ENCODE data around the gene STRADA.

DNA sequence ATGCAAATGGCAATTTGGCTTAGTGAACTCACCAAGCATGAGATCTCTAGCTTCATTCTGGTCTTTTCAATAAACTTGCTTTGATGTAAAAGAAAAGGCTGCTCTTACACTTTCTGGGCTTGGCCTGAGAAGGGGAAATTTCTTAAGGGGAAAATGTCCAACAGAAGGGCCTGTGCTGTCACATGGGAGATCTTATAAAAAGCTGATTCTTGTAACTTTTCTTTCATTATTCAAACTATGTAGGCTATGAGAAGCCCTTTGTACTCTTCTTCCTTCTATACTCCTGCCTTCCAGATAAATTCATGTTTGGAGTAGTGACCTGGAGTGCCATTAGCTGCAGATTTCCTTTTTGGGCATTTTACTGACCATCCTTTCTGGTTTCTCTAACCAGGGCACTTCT is 58.6 kb downstream of the STRADA start:
- TF ChIP-seq, protein P1, sequence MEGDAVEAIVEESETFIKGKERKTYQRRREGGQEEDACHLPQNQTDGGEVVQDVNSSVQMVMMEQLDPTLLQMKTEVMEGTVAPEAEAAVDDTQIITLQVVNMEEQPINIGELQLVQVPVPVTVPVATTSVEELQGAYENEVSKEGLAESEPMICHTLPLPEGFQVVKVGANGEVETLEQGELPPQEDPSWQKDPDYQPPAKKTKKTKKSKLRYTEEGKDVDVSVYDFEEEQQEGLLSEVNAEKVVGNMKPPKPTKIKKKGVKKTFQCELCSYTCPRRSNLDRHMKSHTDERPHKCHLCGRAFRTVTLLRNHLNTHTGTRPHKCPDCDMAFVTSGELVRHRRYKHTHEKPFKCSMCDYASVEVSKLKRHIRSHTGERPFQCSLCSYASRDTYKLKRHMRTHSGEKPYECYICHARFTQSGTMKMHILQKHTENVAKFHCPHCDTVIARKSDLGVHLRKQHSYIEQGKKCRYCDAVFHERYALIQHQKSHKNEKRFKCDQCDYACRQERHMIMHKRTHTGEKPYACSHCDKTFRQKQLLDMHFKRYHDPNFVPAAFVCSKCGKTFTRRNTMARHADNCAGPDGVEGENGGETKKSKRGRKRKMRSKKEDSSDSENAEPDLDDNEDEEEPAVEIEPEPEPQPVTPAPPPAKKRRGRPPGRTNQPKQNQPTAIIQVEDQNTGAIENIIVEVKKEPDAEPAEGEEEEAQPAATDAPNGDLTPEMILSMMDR (IDR thresholded peaks at IDR 0.05; ENCODE audit: control extremely low read depth in 1 of 3, insufficient read depth in 1 of 3, low read depth in 1 of 3, low read length in 3 of 3) = no peak
- TF ChIP-seq TAF1 (IDR thresholded peaks at IDR 0.05; ENCODE audit: low read depth, low read length) (no peak), HDAC2 (IDR thresholded peaks at IDR 0.05; ENCODE audit: borderline replicate concordance in 1 of 2, low read depth in 2 of 2, low read length in 2 of 2) (no peak), POLR2A (IDR thresholded peaks at IDR 0.05; ENCODE audit: control extremely low read depth in 1 of 2, low read depth in 2 of 2, low read length in 2 of 2) (no peak), POLR2AphosphoS5 (IDR thresholded peaks at IDR 0.05; ENCODE audit: low read depth, low read length) (no peak), KDM5A (IDR thresholded peaks at IDR 0.05; ENCODE audit: low read length) (no peak), EZH2 (IDR thresholded peaks at IDR 0.05; ENCODE audit: low read depth, low read length, severe bottlenecking) (no peak), EP300 (IDR thresholded peaks at IDR 0.05; ENCODE audit: borderline replicate concordance in 1 of 2, low read depth in 2 of 2, low read length in 2 of 2) (no peak), BCL11A (IDR thresholded peaks at IDR 0.05; ENCODE audit: low read depth in 2 of 2, low read length in 2 of 2) (no peak), BRCA1 (IDR thresholded peaks at IDR 0.05; ENCODE audit: low read depth, low read length) (no peak), RAD21 (IDR thresholded peaks at IDR 0.05 in 1 of 2, conservative IDR thresholded peaks at IDR 0.05 in 1 of 2; ENCODE audit: low read depth in 2 of 2, low read length in 2 of 2) (no peak), CHD2 (IDR thresholded peaks at IDR 0.05; ENCODE audit: low read length) (no peak)
- TF ChIP-seq, protein P2, sequence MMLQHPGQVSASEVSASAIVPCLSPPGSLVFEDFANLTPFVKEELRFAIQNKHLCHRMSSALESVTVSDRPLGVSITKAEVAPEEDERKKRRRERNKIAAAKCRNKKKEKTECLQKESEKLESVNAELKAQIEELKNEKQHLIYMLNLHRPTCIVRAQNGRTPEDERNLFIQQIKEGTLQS (IDR thresholded peaks at IDR 0.05; ENCODE audit: insufficient read depth, low read depth, low read length) = no peak

All from H1 (cell line).